CD14-positive monocyte (primary cell): ENCODE results near the gene TACC2. TPM values are rescaled to one million over a fixed set of nuclear protein-coding genes. Genes with fewer than 3 reads are reported as not detected.
A peak's percentile ranks its signal among the peaks of the same experiment; 100 is the strongest.

Experiments
- DNase-seq, 3 donors: peaks; one replicate each; pipeline ENCODE4 v3.0.0-alpha.2; 2011 to 2022
- H2AFZ ChIP-seq: 2 replicates; pipeline ENCODE4 v1.6.0; 2012; ENCODE audit warnings: mild to moderate bottlenecking, low read depth, low read length, inconsistent platforms; ENCODE audit not compliant: insufficient read depth, poor library complexity, severe bottlenecking
- H3K27ac ChIP-seq, 2 donors: 1 replicate in 1 of 2; 2 replicates in 1 of 2; pipeline ENCODE4 v1.5.1; 2012 to 2013; ENCODE audit warnings: low read length in 2 of 2, control low read depth in 1 of 2, inconsistent platforms in 1 of 2, low read depth in 1 of 2, mild to moderate bottlenecking in 1 of 2
- H3K27me3 ChIP-seq, 2 donors: one replicate each; pipeline versions ENCODE4 v1.6.0 to v1.6.1; 2011 to 2013; ENCODE audit warnings: low read length in 2 of 2; ENCODE audit not compliant: control insufficient read depth in 2 of 2, insufficient read depth in 2 of 2
- H3K36me3 ChIP-seq, 2 donors: replicated peaks in 1 of 2; 1 replicate in 1 of 2; 2 replicates in 1 of 2; pipeline versions ENCODE4 v1.5.1 to v1.6.1; 2012 to 2013; ENCODE audit warnings: low read length in 2 of 2, control low read depth in 1 of 2, inconsistent platforms in 1 of 2, mild to moderate bottlenecking in 1 of 2; ENCODE audit not compliant: insufficient read depth in 2 of 2, control insufficient read depth in 1 of 2
- H3K4me1 ChIP-seq, 2 donors: 1 replicate in 1 of 2; 2 replicates in 1 of 2; pipeline versions ENCODE4 v1.5.1 to v1.6.1; 2012 to 2013; ENCODE audit warnings: low read length in 2 of 2, control low read depth in 1 of 2, inconsistent platforms in 1 of 2, mild to moderate bottlenecking in 1 of 2, moderate library complexity in 1 of 2; ENCODE audit not compliant: insufficient read depth in 2 of 2, control insufficient read depth in 1 of 2
- H3K4me2 ChIP-seq: replicated peaks from 2 replicates; pipeline ENCODE3; 2012; ENCODE audit warnings: low read length, moderate library complexity, mild to moderate bottlenecking; ENCODE audit not compliant: poor library complexity, severe bottlenecking; ENCODE audit errors: extremely low read depth
- H3K4me3 ChIP-seq, 3 experiments: fragments of 200-600 bp in 1 of 3; sonication (generic) in 1 of 3; replicated peaks in 1 of 3; 1 replicate in 2 of 3; 2 replicates in 1 of 3; pipeline ENCODE4 v1.5.1; 2011 to 2013; ENCODE audit warnings: low read length in 3 of 3, mild to moderate bottlenecking in 3 of 3, control low read depth in 2 of 3, low read depth in 2 of 3, inconsistent platforms in 1 of 3, moderate library complexity in 1 of 3
- H3K79me2 ChIP-seq: 2 replicates; pipeline ENCODE4 v1.6.0; 2012; ENCODE audit warnings: mild to moderate bottlenecking, control low read depth, inconsistent platforms, low read length, moderate library complexity; ENCODE audit not compliant: insufficient read depth
- H3K9ac ChIP-seq: 2 replicates; pipeline ENCODE4 v1.6.0; 2017; ENCODE audit warnings: low read length, mild to moderate bottlenecking; ENCODE audit not compliant: insufficient read depth, poor library complexity, severe bottlenecking
- H3K9me3 ChIP-seq, 2 donors: replicated peaks in 1 of 2; 1 replicate in 1 of 2; 2 replicates in 1 of 2; pipeline versions ENCODE4 v1.5.1 to v1.6.1; 2012 to 2013; ENCODE audit warnings: low read length in 2 of 2, control low read depth in 1 of 2; ENCODE audit not compliant: control insufficient read depth in 1 of 2, insufficient read depth in 1 of 2
- H4K20me1 ChIP-seq: 2 replicates; pipeline ENCODE4 v1.6.0; 2012; ENCODE audit warnings: mild to moderate bottlenecking, low read length, control low read depth, moderate library complexity; ENCODE audit not compliant: insufficient read depth
- H3K27ac Mint-ChIP-seq, 7 donors: one replicate each; pipeline ENCODE4 v1.8.0; 2020; ENCODE audit warnings: mild to moderate bottlenecking in 7 of 7, mixed read lengths in 7 of 7, moderate library complexity in 6 of 7, inconsistent platforms in 2 of 7
- H3K27me3 Mint-ChIP-seq, 3 donors: one replicate each; pipeline ENCODE4 v1.8.0; 2021 to 2022; ENCODE audit warnings: low read depth in 3 of 3, mild to moderate bottlenecking in 3 of 3, mixed read lengths in 3 of 3, moderate library complexity in 3 of 3, inconsistent platforms in 1 of 3
- H3K36me3 Mint-ChIP-seq, 2 donors: one replicate each; pipeline ENCODE4 v1.8.0; 2020; ENCODE audit warnings: mixed read lengths in 2 of 2, inconsistent platforms in 1 of 2, mild to moderate bottlenecking in 1 of 2
- H3K4me1 Mint-ChIP-seq: one replicate; pipeline ENCODE4 v1.8.0; 2020; ENCODE audit warnings: mild to moderate bottlenecking, mixed read lengths
- H3K4me3 Mint-ChIP-seq, 2 donors: one replicate each; pipeline ENCODE4 v1.8.0; 2020; ENCODE audit warnings: mild to moderate bottlenecking in 2 of 2, mixed read lengths in 2 of 2, moderate library complexity in 1 of 2
- H3K9me3 Mint-ChIP-seq, 7 donors: one replicate each; pipeline ENCODE4 v1.8.0; 2020 to 2022; ENCODE audit warnings: mixed read lengths in 7 of 7, mild to moderate bottlenecking in 6 of 7, moderate library complexity in 6 of 7, inconsistent platforms in 2 of 7
- WGBS: methylation state at CpG from one replicate; pipeline ENCODE4 v1.1.5; 2013; ENCODE audit warnings: missing lambda C conversion rate; ENCODE audit not compliant: insufficient coverage; 5-methylcytosine and 5-hydroxymethylcytosine counted together
- intact Hi-C, 2 donors: fragments of 100-400 bp; cut with micrococcal nuclease; formaldehyde crosslinking; loops; one replicate each; pipeline versions ENCODE4 v1.15.0 to v1.15.1; 2023
- polyA plus RNA-seq, 3 donors: library from polyadenylated mRNA; depleted of rRNA in 1 of 3; unstranded in 2 of 3; stranded (reverse) in 1 of 3; fragments of 300-500 nt in 2 of 3; fragments of >200 nt in 1 of 3; fragmentation: Illumina TruSeq in 2 of 3; gene quantifications; 1 replicate in 2 of 3; 2 replicates in 1 of 3; pipeline ENCODE4 v1.2.3, GENCODE V29; 2012 to 2021
- TF ChIP-seq, protein P1 (sequence below): fragments of 200-600 bp; IDR thresholded peaks from one replicate; pipeline ENCODE4 v1.8.0; 2022; ENCODE audit warnings: antibody characterized with exemption, mild to moderate bottlenecking

TACC2 gene
- polyA plus RNA-seq, 3 donors, result 0.03 TPM; not detected in 2

DNA sequence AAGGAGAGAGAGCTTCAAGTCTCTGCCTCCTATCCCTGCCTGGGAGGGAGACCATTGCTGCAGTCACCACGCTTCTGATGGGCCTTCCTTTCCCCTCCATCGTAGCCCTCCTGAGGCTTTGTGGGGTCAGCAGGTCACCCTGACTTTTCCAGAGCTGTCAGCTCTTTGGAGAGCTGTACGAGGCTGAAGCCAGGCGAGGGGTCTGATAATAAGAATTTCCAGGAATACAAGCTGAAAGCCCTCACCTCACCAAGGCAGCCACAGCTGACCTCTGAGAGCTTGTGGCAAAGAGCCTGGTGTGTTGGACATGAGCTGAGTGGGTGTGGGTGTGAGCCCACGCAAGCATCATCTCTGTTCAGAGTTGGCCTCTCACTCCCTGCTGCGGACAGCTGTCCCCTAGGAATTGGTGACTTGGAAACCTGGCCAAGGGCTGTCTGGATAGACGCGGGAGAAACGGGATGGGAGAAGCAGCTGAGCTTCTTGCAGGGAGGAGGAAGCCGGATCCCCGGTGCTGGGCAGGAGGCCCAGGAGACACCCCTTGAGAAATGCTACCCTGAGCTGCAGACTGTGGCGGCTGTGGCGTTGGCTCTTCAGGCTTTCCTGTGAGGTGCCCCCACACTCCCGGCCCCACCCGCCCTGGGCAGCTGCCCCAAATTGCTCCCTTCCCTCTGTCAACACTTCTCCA is 160.1 kb downstream of the TACC2 start:
- peak overlapping the region; percentile 16 for H3K4me2 ChIP-seq

DNA sequence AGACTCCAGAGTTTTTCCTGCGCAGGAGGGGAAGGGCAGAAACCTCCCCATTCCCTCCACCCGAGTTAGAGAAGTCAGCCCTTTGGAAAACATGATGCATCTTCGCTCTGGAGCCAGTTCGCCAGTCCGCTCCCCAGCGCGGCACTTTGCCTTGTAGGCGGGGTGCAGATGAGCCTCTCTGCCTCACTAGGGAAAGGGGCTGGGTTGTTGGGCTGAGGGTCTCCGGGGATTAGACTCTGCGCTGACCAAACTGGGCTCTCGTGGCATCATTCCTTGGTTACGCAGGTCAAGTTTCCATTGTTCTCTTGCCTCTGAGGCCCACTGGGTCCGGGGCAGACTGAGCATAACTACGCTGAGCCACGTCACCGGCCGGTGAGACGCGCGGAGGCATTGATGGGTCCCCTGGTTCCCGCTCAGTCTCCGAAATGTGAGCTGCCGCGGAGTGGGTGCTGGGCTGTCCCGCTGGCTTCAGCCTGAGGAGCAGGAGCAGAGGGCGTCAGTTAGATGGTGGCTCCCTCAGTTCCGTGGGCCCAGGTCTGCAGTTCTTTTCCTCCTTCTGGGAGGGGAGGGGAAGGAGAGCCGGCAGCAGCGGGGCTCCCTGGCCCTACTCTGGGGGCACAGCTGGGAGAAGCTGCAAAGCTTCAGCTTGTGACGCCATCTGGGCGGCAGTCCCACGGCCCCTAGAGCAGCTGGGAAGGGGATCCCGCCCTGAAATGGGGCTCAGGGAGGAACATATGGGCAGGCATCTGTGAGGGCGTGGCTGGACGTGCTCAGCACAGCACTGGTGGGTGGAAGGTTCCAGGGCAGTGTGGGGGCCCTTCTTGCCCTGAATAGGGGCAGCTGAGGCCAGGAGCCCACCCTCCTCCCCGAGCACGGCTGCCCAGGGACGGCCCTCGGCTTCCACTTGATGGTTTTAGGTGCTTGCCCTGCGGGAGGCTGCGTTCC is 160.9 kb downstream of the TACC2 start:
- peaks cover 5 to 15% (median 8%) of the 10 kb centered on the region in 7 donors for H3K9me3 Mint-ChIP-seq
- H3K27me3 Mint-ChIP-seq, result peaks cover 6 to 10% (median 9%) of the 10 kb centered on the region in 3 donors
- peaks cover 40% of the 10 kb centered on the region for H3K4me1 Mint-ChIP-seq

More for the DNA sequence above, 160.1 kb downstream of the TACC2 start:
- Mint-ChIP-seq H3K4me3 (no peak overlapping the region), H3K27me3 (peaks cover 2 to 10% (median 9%) of the 10 kb centered on the region in 3 donors), H3K9me3 (peaks cover 5 to 18% (median 8%) of the 10 kb centered on the region in 7 donors), H3K27ac (peak overlapping the region in 4 of 7 donors; percentile 19 to 91 (median 38)), H3K4me1 (peaks cover 36% of the 10 kb centered on the region), H3K36me3 (no peaks in the 10 kb centered on the region)
- Histone ChIP-seq H3K27ac (no peak overlapping the region), H3K36me3 (no peaks in the 10 kb centered on the region), H2AFZ (peak overlapping the region; percentile 59), H3K4me1 (peaks cover 28 to 32% of the 10 kb centered on the region in 2 donors), H3K79me2 (no peaks in the 10 kb centered on the region), H3K27me3 (no peaks in the 10 kb centered on the region), H3K9me3 (no peaks in the 10 kb centered on the region), H3K9ac (no peak overlapping the region), H3K4me3 (no peak overlapping the region), H4K20me1 (no peaks in the 10 kb centered on the region)
- WGBS, result 68% methylated on average over 7 of the region's 15 CpGs
- TF ChIP-seq, protein P1, sequence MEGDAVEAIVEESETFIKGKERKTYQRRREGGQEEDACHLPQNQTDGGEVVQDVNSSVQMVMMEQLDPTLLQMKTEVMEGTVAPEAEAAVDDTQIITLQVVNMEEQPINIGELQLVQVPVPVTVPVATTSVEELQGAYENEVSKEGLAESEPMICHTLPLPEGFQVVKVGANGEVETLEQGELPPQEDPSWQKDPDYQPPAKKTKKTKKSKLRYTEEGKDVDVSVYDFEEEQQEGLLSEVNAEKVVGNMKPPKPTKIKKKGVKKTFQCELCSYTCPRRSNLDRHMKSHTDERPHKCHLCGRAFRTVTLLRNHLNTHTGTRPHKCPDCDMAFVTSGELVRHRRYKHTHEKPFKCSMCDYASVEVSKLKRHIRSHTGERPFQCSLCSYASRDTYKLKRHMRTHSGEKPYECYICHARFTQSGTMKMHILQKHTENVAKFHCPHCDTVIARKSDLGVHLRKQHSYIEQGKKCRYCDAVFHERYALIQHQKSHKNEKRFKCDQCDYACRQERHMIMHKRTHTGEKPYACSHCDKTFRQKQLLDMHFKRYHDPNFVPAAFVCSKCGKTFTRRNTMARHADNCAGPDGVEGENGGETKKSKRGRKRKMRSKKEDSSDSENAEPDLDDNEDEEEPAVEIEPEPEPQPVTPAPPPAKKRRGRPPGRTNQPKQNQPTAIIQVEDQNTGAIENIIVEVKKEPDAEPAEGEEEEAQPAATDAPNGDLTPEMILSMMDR, result no peak
- intact Hi-C loops, result no loop called here
- DNase-seq, result no peak

More for the DNA sequence above, 160.9 kb downstream of the TACC2 start:
- Histone ChIP-seq H3K27me3 (no peaks in the 10 kb centered on the region), H3K4me1 (peaks cover 28 to 32% of the 10 kb centered on the region in 2 donors), H3K9ac (no peak overlapping the region), H3K9me3 (no peaks in the 10 kb centered on the region), H4K20me1 (no peaks in the 10 kb centered on the region), H3K4me3 (no peak overlapping the region), H3K36me3 (no peaks in the 10 kb centered on the region), H3K79me2 (no peaks in the 10 kb centered on the region), H3K27ac (no peak overlapping the region), H2AFZ (no peak overlapping the region), H3K4me2 (no peak overlapping the region)
- intact Hi-C loops, result no loop called here
- H3K36me3 Mint-ChIP-seq, result no peaks in the 10 kb centered on the region
- H3K27ac Mint-ChIP-seq, result no peak overlapping the region
- 81% methylated on average over 34 of the region's 41 CpGs for WGBS
- no peak overlapping the region for H3K4me3 Mint-ChIP-seq
- DNase-seq, result no peak
- TF ChIP-seq, protein P1, result no peak
